ENCODE data around the gene HEMK1. TPM values are rescaled to one million over a fixed set of nuclear protein-coding genes. Genes with fewer than 3 reads are reported as not detected.

The HEMK1 gene
- total RNA-seq, 4 donors from 2014 or later = 5.7 to 7.0 (median 6.1) TPM

DNA sequence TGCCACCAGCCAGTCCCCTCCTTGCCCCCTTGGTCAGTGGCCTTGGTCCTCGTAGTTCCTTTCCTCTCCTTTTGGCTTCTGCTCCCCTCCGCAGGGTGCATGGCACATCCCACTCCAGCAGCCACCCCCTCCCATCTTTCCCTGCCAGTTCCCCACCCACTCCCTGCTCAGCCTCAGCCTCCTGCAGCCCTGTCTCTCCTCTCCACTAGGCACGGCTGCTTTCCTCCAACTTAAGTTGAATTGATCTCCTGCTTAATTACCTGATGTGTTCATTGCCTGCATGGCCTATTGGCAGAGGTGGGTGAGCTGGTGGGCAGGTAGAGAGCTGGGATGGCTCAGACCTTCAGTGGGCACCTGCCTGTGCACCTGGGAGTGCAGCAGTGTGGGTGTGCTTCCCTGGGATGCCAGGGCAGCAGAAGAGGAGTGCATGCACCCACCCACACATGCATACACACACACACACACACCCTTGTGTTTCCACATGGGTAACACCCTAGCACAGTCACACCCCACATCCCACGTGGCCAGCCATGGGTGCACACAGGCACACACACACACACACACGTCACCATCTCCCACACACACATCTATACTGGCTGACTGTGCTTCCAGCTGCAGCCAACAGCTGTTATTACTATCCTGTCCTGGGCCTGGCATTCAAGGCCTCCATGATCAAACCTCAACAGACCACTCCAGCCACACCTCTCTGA is 32.7 kb upstream of the HEMK1 start:
- TF ChIP-seq, protein P1, sequence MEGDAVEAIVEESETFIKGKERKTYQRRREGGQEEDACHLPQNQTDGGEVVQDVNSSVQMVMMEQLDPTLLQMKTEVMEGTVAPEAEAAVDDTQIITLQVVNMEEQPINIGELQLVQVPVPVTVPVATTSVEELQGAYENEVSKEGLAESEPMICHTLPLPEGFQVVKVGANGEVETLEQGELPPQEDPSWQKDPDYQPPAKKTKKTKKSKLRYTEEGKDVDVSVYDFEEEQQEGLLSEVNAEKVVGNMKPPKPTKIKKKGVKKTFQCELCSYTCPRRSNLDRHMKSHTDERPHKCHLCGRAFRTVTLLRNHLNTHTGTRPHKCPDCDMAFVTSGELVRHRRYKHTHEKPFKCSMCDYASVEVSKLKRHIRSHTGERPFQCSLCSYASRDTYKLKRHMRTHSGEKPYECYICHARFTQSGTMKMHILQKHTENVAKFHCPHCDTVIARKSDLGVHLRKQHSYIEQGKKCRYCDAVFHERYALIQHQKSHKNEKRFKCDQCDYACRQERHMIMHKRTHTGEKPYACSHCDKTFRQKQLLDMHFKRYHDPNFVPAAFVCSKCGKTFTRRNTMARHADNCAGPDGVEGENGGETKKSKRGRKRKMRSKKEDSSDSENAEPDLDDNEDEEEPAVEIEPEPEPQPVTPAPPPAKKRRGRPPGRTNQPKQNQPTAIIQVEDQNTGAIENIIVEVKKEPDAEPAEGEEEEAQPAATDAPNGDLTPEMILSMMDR (IDR thresholded peaks at IDR 0.05; ENCODE audit: low read depth) = no peak

DNA sequence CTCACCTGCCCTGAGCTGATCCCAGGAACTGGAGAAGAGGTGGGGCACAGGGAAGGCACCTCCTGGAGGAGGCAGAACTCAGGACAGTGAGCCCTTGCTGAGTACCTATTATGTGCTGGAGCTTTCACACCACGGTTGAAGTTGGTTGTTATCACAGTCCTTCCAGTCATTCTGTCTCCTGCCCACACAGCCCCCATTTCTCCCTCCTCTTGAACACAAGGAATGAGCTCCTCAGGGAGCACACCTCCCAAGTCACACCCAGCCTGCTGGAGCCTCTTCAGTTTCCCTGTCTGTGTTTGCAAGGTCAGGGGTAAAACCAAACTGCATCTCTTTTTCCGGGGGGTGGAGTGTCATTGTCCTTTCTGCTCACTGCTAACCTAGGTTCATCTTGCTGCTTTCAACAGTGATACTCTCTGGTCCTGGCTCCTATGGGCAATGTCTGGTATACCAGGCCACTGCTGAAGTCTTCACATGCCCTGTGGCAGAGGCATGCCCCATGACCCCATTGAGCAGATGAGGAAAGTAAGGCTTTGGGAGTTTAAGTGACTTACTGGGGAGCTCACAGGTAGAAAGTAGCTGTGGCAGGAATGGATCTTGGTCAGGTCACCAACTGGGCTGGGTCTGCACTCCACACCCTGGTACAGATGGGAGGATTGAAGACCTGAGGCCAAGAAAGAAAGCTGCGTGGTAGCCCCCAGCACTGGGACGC is 31.7 kb upstream of the HEMK1 start:
- TF ChIP-seq, protein P1 (IDR thresholded peaks at IDR 0.05; ENCODE audit: low read depth) = no peak

DNA sequence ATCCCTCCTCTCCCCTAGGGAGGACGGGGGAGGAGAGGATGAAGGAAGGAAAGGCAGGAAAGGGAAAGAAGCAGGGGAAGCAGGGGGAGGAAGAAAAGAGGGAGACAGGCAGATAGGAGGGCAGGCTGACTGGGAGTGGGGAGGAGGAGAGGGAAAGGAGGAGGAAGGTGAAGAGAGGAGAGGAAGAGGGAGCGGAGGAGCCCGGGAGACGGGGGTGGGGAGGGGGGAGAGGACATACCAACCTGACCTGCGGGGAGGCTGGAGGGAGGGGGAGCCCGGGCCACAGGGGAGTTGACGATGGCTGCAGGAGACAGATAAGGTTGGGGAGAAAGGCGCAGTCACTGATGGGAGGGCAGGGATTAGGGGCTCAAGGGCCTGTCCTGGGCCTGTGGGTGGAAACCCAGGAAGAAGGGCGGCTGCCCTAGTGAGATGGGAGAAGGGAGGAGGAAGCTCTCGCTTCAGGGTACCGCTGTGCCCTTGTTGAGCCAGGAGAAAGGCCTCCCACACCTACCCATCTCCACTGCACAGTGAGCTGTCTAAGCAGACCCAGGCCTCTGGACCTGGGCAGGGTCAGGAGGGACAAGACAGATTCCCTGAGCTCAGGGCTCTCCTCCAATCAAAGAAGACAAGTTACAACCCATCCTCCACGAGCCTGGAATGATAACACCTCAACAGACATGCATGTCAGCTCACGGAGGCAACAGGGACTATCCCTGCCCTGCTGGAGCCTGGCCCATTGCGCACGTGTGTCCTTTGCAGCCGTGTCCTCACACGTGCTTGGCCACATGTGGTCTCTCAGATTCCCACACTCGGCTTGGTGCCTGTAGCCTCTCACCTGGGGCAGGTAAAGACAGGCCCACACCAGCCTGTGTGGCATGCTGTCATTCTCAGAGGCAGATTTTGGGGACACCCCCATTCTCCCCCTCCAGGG is 29.7 kb upstream of the HEMK1 start:
- TF ChIP-seq, protein P1 (IDR thresholded peaks at IDR 0.05; ENCODE audit: low read depth) = no peak

DNA sequence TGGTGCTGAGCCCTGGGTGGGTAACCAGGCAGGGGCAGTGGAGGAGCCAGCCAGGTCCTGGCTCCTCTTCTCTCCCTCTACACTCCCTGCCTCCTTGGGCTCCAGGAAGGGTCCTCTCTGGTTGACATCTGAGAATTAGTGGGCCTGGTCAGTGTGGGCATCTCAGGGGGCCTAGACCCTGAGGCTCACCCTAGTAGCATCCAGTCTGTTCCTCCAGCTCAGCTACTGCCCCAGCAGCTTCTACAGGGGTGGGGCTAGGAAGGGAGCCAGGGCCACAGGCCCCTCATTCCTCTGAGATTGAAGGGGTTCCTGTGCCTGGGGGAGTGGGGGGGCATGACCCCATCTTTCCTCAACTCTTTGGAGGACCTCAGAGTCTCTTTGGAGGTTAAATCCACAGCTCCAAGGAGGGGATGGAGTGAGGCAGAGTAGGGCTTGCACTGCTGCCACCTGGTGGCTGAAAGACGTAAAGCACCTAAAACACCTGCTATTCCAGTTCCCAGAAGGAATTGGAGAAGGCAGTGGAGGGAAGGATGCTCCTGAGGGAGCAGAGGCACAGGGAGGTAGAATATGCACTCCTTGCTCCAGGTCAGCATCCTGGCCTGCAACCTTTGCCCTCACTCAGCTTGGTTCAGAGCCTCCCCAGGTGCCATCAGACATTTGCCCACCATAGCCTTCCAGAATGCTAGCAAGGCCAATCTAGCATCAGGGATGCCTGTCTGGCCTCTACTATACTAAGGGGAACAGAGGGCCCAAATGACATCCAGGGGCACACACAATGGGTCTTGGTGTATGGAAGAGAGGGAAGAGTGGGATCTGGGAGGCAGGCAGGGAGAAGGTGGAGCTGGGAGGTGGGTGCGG is 26.9 kb upstream of the HEMK1 start:
- TF ChIP-seq, protein P1 (IDR thresholded peaks at IDR 0.05; ENCODE audit: low read depth) = no peak

DNA sequence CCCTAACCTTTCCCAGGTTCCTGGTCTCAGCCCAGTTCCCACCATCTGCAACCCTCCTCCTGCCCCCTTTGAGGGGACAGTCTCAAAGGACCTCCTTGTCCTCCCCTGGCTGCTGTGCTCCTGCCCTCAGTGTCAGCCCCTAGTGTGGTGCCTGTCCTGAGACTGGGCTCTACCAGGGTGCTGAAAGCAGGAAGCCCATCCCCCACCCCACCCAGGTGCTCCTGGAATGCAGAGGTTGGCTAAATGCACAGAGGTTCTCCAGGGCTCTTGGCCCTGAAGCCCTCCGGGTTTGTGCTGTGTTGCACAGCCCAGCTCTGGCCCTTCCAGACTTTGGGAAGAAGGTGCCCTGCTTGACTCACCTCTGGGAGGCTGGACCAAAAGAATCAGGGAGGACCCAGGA is 23.5 kb upstream of the HEMK1 start:
- TF ChIP-seq, protein P1 (IDR thresholded peaks at IDR 0.05; ENCODE audit: low read depth) = no peak

DNA sequence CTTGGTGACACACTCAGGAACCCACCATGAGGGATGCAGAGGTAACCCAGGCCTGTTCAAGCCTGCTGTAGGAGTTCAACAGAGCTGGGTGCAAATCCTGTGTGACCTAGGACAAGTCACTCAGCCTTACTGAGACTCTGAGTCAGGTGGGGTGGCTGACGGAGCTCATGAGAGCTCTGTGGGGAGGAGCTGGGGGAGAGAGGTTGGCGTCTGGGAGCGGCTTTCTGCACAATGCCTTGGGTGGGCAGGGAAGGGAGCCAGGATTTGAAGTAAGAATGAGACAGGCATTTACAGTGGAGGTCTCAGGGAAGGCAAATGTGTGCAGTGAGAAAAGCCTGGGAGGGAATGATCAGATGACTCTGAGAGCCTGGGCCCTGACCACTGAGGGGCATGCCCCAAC is 20.1 kb upstream of the HEMK1 start:
- TF ChIP-seq, protein P1 (IDR thresholded peaks at IDR 0.05; ENCODE audit: low read depth) = no peak

Measured in subcutaneous adipose tissue (tissue), 4 donors.